OCI-LY7 (cell line): ENCODE measurements around the gene ZNF335.

Experiments used
- EZH2phosphoT487 ChIP-seq: fragments of 200-600 bp; sonication (generic); IDR thresholded peaks from 2 replicates; pipeline ENCODE4 v1.6.1; 2018; ENCODE audit warnings: low read depth, borderline replicate concordance, mild to moderate bottlenecking, mixed run types, antibody characterized with exemption, low read length, moderate library complexity, mixed read lengths
- TF ChIP-seq, protein P1 (sequence below): fragments of 200-600 bp; sonication (generic); conservative IDR thresholded peaks from 2 replicates; pipeline ENCODE4 v1.5.1; 2014; ENCODE audit warnings: mild to moderate bottlenecking, antibody characterized with exemption, low read length, moderate library complexity, mixed read lengths

- TF ChIP-seq, protein P1, sequence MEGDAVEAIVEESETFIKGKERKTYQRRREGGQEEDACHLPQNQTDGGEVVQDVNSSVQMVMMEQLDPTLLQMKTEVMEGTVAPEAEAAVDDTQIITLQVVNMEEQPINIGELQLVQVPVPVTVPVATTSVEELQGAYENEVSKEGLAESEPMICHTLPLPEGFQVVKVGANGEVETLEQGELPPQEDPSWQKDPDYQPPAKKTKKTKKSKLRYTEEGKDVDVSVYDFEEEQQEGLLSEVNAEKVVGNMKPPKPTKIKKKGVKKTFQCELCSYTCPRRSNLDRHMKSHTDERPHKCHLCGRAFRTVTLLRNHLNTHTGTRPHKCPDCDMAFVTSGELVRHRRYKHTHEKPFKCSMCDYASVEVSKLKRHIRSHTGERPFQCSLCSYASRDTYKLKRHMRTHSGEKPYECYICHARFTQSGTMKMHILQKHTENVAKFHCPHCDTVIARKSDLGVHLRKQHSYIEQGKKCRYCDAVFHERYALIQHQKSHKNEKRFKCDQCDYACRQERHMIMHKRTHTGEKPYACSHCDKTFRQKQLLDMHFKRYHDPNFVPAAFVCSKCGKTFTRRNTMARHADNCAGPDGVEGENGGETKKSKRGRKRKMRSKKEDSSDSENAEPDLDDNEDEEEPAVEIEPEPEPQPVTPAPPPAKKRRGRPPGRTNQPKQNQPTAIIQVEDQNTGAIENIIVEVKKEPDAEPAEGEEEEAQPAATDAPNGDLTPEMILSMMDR = no peak
- no peak for TF ChIP-seq EZH2phosphoT487
Measured at GRCh38 chr20:45946149-45946970, 25.6 kb downstream of the ZNF335 start.
